Measurements from ENCODE around the gene PMEPA1. TPM values are rescaled to one million over a fixed set of nuclear protein-coding genes. Genes with fewer than 3 reads are reported as not detected.

Gene PMEPA1
- total and polyA plus RNA-seq, 2 experiments from 2014 or later: 7.3 to 15.4 TPM

- no peaks in the 10 kb centered on the region for H3K9me2 ChIP-seq (ENCODE audit: insufficient read depth)
Measured at GRCh38 chr20:57680131-57680716, 29.6 kb downstream of the PMEPA1 start.

More at GRCh38 chr20:57680131-57680716, 29.6 kb downstream of the PMEPA1 start:
- Histone ChIP-seq H4K20me1 (replicated peaks; ENCODE audit: insufficient read depth) (peaks cover 46% of the 10 kb centered on the region), H3K4me2 (no peak overlapping the region), H3K27me3 (ENCODE audit: insufficient read depth) (no peaks in the 10 kb centered on the region), H3K36me3 (ENCODE audit: insufficient read depth) (no peaks in the 10 kb centered on the region), H3K79me2 (replicated peaks; ENCODE audit: insufficient read depth) (peaks cover 100% of the 10 kb centered on the region), H3F3A (replicated peaks; ENCODE audit: low read depth) (no peaks in the 10 kb centered on the region), H3K27ac (ENCODE audit: low read depth) (peak overlapping the region; percentile 74; the same call in 1 of the 2 replicates), H2AFZ (no peak overlapping the region), H3K4me1 (ENCODE audit: insufficient read depth) (peaks cover 74% of the 10 kb centered on the region), H3K4me3 (no peak overlapping the region)
- no peak overlapping the region for H3K4me3 Mint-ChIP-seq
- TF ChIP-seq NANOG (IDR thresholded peaks at IDR 0.05; ENCODE audit: borderline replicate concordance) (no peak), EZH2 (IDR thresholded peaks at IDR 0.05; ENCODE audit: low read depth, unreplicated experiment) (no peak), CTCF (conservative IDR thresholded peaks at IDR 0.05; ENCODE audit: low read depth in 2 of 2) (no peak), EZH2phosphoT487 (IDR thresholded peaks at IDR 0.05; ENCODE audit: unreplicated experiment) (no peak), REST (IDR thresholded peaks at IDR 0.05; ENCODE audit: unreplicated experiment) (no peak), ZNF331 (CRISPR knock-in tag; IDR thresholded peaks at IDR 0.05; ENCODE audit: low read depth) (no peak), CREB1 (CRISPR knock-in tag; IDR thresholded peaks at IDR 0.05; ENCODE audit: low read depth) (no peak), JUNB (IDR thresholded peaks at IDR 0.05; ENCODE audit: unreplicated experiment) (no peak), STAT1 (IDR thresholded peaks at IDR 0.05; ENCODE audit: unreplicated experiment) (no peak), ZNF114 (CRISPR knock-in tag; IDR thresholded peaks at IDR 0.05) (no peak), POLR2AphosphoS5 (IDR thresholded peaks at IDR 0.05; ENCODE audit: low read depth) (no peak), ETS1 (IDR thresholded peaks at IDR 0.05) (no peak)
- DNase-seq (ENCODE audit: low spot score) (no peak), ATAC-seq (no peak)
- peaks cover 9% of the 10 kb centered on the region for H3K27me3 Mint-ChIP-seq (ENCODE audit: insufficient read depth, low read depth, poor library complexity)
- H3K36me3 Mint-ChIP-seq (ENCODE audit: low read depth): peaks cover 6% of the 10 kb centered on the region
- no peaks in the 10 kb centered on the region for H3K9me3 Mint-ChIP-seq
- peaks cover 95% of the 10 kb centered on the region for H3K4me1 Mint-ChIP-seq
- H3K27ac Mint-ChIP-seq: no peak overlapping the region

Measured in GM23338 (cell line).